ENCODE results near the gene ZNF236. TPM values are rescaled to one million over a fixed set of nuclear protein-coding genes. Genes with fewer than 3 reads are reported as not detected.

Gene ZNF236
- total RNA-seq, 1 donor from 2014 or later, result 14.5 TPM

- H3K9me3 ChIP-seq, result no peaks in the 10 kb centered on the region
- no peak overlapping the region for H3K27ac ChIP-seq
- H3K4me3 ChIP-seq, result no peak overlapping the region
- DNase-seq (ENCODE audit: extremely low spot score in 2 of 2), result no peak
- TF ChIP-seq POLR2A (IDR thresholded peaks at IDR 0.05) (no peak), CTCF (IDR thresholded peaks at IDR 0.05) (no peak), POLR2AphosphoS5 (IDR thresholded peaks at IDR 0.05; ENCODE audit: insufficient read depth in 1 of 2, low read depth in 1 of 2) (no peak)
- H3K4me1 ChIP-seq, result no peaks in the 10 kb centered on the region
- H3K27me3 ChIP-seq, result no peaks in the 10 kb centered on the region
- intact Hi-C loops (cut with DNase I), result no loop called here
- peaks cover 0 to 28% of the 10 kb centered on the region in 2 donors for H3K36me3 ChIP-seq
Measured at GRCh38 chr18:76952747-76953146, 130.4 kb downstream of the ZNF236 start.

- Histone ChIP-seq H3K4me3 (no peak overlapping the region), H3K4me1 (no peaks in the 10 kb centered on the region), H3K27ac (no peak overlapping the region), H3K27me3 (no peaks in the 10 kb centered on the region), H3K36me3 (peaks cover 0 to 27% of the 10 kb centered on the region in 2 donors), H3K9me3 (no peaks in the 10 kb centered on the region)
- no peak for DNase-seq (ENCODE audit: extremely low spot score in 2 of 2)
- intact Hi-C loops (cut with DNase I), result no loop called here
- TF ChIP-seq POLR2AphosphoS5 (IDR thresholded peaks at IDR 0.05; ENCODE audit: insufficient read depth in 1 of 2, low read depth in 1 of 2), result no peak
- no peak for TF ChIP-seq POLR2A (IDR thresholded peaks at IDR 0.05)
- no peak for TF ChIP-seq CTCF (IDR thresholded peaks at IDR 0.05)
Measured at GRCh38 chr18:76953156-76953555, 130.8 kb downstream of the ZNF236 start.

- no peak for DNase-seq (ENCODE audit: extremely low spot score in 2 of 2)
- intact Hi-C loops (cut with DNase I), result no loop called here
- Histone ChIP-seq H3K36me3 (peaks cover 0 to 21% of the 10 kb centered on the region in 2 donors), H3K4me1 (peaks cover 5% of the 10 kb centered on the region), H3K27me3 (no peaks in the 10 kb centered on the region), H3K9me3 (no peaks in the 10 kb centered on the region), H3K4me3 (no peak overlapping the region), H3K27ac (no peak overlapping the region)
- TF ChIP-seq CTCF (IDR thresholded peaks at IDR 0.05), result no peak
Measured at GRCh38 chr18:76953583-76954233, 131.4 kb downstream of the ZNF236 start.

GRCh38 chr18:76955524-76956170 lies 133.3 kb downstream of the ZNF236 start:
- intact Hi-C loops (cut with DNase I), result no loop called here
- peaks cover 0 to 19% of the 10 kb centered on the region in 2 donors for H3K36me3 ChIP-seq

More at GRCh38 chr18:76955524-76956170, 133.3 kb downstream of the ZNF236 start:
- no peak for DNase-seq (ENCODE audit: extremely low spot score in 2 of 2)
- Histone ChIP-seq H3K27ac (no peak overlapping the region), H3K4me1 (peaks cover 9% of the 10 kb centered on the region), H3K4me3 (no peak overlapping the region), H3K27me3 (no peaks in the 10 kb centered on the region), H3K9me3 (no peaks in the 10 kb centered on the region)
- no peak for TF ChIP-seq CTCF (IDR thresholded peaks at IDR 0.05)
- no peak for TF ChIP-seq POLR2A (IDR thresholded peaks at IDR 0.05)
- TF ChIP-seq POLR2AphosphoS5 (IDR thresholded peaks at IDR 0.05; ENCODE audit: insufficient read depth in 1 of 2, low read depth in 1 of 2), result no peak

All from vagina (tissue), 2 donors.